Posterior cingulate gyrus (tissue), 11 donors: ENCODE data around the gene TSPAN15.
"Not testable (repeated sequence)": the region's sequence is repeated elsewhere in the genome, so short reads cannot be mapped to it uniquely, and the experiment has no call there.

Experiments
- DNase-seq, 10 donors: peaks; one replicate each; pipeline versions ENCODE4 v3.0.0 to v3.0.0-alpha.2; 2020 to 2021; ENCODE audit warnings: mixed read lengths in 3 of 10
- intact Hi-C: fragments of 100-400 bp; cut with DNase I; formaldehyde crosslinking; loops from one replicate; pipeline ENCODE4 v1.15.1; 2023

The TSPAN15 gene

GRCh38 chr10:69439813-69440506 lies 11.3 kb upstream of the TSPAN15 start:
- intact Hi-C loops = no loop called here
- DNase-seq = no peak

GRCh38 chr10:69443354-69443753 lies 7.9 kb upstream of the TSPAN15 start:
- intact Hi-C loops = no loop called here
- no peak for DNase-seq

GRCh38 chr10:69445041-69445440 lies 6.2 kb upstream of the TSPAN15 start:
- intact Hi-C loops = no loop called here
- DNase-seq = no peak

- intact Hi-C loops = no loop called here
- no peak for DNase-seq
Observed at GRCh38 chr10:69446229-69446628, 5.0 kb upstream of the TSPAN15 start.

GRCh38 chr10:69446650-69447151 lies 4.6 kb upstream of the TSPAN15 start:
- no peak for DNase-seq
- intact Hi-C loops = no loop called here

- intact Hi-C loops = loop anchor here (2.0 kb wide), 1 partner anchor 59 kb away; no protein-coding TSS in a partner anchor
- DNase-seq = peak in 6 of 10 donors; percentile 47 to 93 (median 60)
Observed at GRCh38 chr10:69449841-69450240, 1.4 kb upstream of the TSPAN15 start.

GRCh38 chr10:69450395-69450794 lies 870 bp upstream of the TSPAN15 start:
- not testable (repeated sequence) for DNase-seq

GRCh38 chr10:69451784-69452251 lies 553 bp downstream of the TSPAN15 start:
- peak in 2 of 10 donors; percentile 14 to 92 for DNase-seq
- intact Hi-C loops = loop anchor here (2.0 kb wide), 1 partner anchor 57 kb away; no protein-coding TSS in a partner anchor

More at GRCh38 chr10:69450395-69450794, 870 bp upstream of the TSPAN15 start:
- intact Hi-C loops = loop anchor here (2.0 kb wide), 1 partner anchor 58 kb away; no protein-coding TSS in a partner anchor

- no peak for DNase-seq
- intact Hi-C loops = no loop called here
Observed at GRCh38 chr10:69452676-69453415, 1.6 kb downstream of the TSPAN15 start.

GRCh38 chr10:69453795-69454194 lies 2.5 kb downstream of the TSPAN15 start:
- intact Hi-C loops = no loop called here
- DNase-seq = no peak

GRCh38 chr10:69455006-69455763 lies 3.9 kb downstream of the TSPAN15 start:
- no peak for DNase-seq
- intact Hi-C loops = no loop called here

- intact Hi-C loops = no loop called here
- DNase-seq = peak in 1 of 10 donors; percentile 39
Observed at GRCh38 chr10:69456880-69457693, 5.8 kb downstream of the TSPAN15 start.

- DNase-seq = peak in 1 of 10 donors; percentile 36
- intact Hi-C loops = no loop called here
Observed at GRCh38 chr10:69457771-69458237, 6.5 kb downstream of the TSPAN15 start.

- intact Hi-C loops = loop anchor here (1.0 kb wide), 1 partner anchor 34 kb away; no protein-coding TSS in a partner anchor
- DNase-seq = peak in 8 of 10 donors; percentile 31 to 91 (median 68)
Observed at GRCh38 chr10:69458430-69459100, 7.3 kb downstream of the TSPAN15 start.

GRCh38 chr10:69459101-69459790 lies 8.0 kb downstream of the TSPAN15 start:
- intact Hi-C loops = loop anchor here (1.0 kb wide), 1 partner anchor 33 kb away; no protein-coding TSS in a partner anchor
- peak in 1 of 10 donors; percentile 75 for DNase-seq

- peak in 2 of 10 donors; percentile 16 to 61 for DNase-seq
- intact Hi-C loops = loop anchor here (1.0 kb wide), 1 partner anchor 32 kb away; no protein-coding TSS in a partner anchor
Observed at GRCh38 chr10:69459893-69460575, 8.8 kb downstream of the TSPAN15 start.

GRCh38 chr10:69460576-69461242 lies 9.4 kb downstream of the TSPAN15 start:
- intact Hi-C loops = no loop called here
- peak in 1 of 10 donors; percentile 67 for DNase-seq
